Vagina (tissue), 2 donors: ENCODE data around the gene MPPED1. TPM values are rescaled to one million over a fixed set of nuclear protein-coding genes. Genes with fewer than 3 reads are reported as not detected.

Experiments
- DNase-seq, 2 donors: peaks; one replicate each; pipeline ENCODE4 v3.0.0-alpha.2; 2017; ENCODE audit errors: extremely low spot score in 2 of 2
- H3K27ac ChIP-seq: fragments of 200-600 bp; sonication (generic); one replicate; pipeline ENCODE4 v1.5.1; 2019
- H3K27me3 ChIP-seq: fragments of 200-600 bp; sonication (generic); one replicate; pipeline ENCODE4 v1.5.1; 2019
- H3K36me3 ChIP-seq, 2 donors: fragments of 200-600 bp; sonication (generic); one replicate each; pipeline ENCODE4 v1.5.1; 2017 to 2019
- H3K4me1 ChIP-seq: fragments of 200-600 bp; sonication (generic); one replicate; pipeline ENCODE4 v1.5.1; 2019
- H3K4me3 ChIP-seq, 2 donors: fragments of 200-600 bp; sonication (generic); 1 replicate in 1 of 2; 2 replicates in 1 of 2; pipeline ENCODE4 v1.5.1; 2016 to 2019
- H3K9me3 ChIP-seq: fragments of 200-600 bp; sonication (generic); one replicate; pipeline ENCODE4 v1.5.1; 2019
- CTCF ChIP-seq, 3 experiments: fragments of 450-650 bp in 2 of 3; fragments of 200-600 bp in 1 of 3; sonication (generic) in 1 of 3; IDR thresholded peaks; one replicate each; pipeline ENCODE4 v1.5.1; 2017 to 2019; ENCODE audit warnings: antibody characterized with exemption in 3 of 3, mild to moderate bottlenecking in 2 of 3, moderate library complexity in 2 of 3
- POLR2A ChIP-seq, 2 donors: fragments of 450-650 bp; IDR thresholded peaks; one replicate each; pipeline ENCODE4 v1.6.1; 2017; ENCODE audit warnings: antibody characterized with exemption in 2 of 2, mild to moderate bottlenecking in 2 of 2, moderate library complexity in 2 of 2
- POLR2AphosphoS5 ChIP-seq, 2 donors: sonication (generic); formaldehyde crosslinking; IDR thresholded peaks; one replicate each; pipeline ENCODE4 v1.9.0; 2017; ENCODE audit warnings: antibody characterized with exemption in 2 of 2, mild to moderate bottlenecking in 2 of 2, low read depth in 1 of 2; ENCODE audit not compliant: insufficient read depth in 1 of 2
- intact Hi-C: fragments of 100-400 bp; cut with DNase I; formaldehyde crosslinking; loops from one replicate; pipeline ENCODE4 v1.15.1; 2023
- total RNA-seq: library from RNA; depleted of rRNA; stranded (reverse); fragments of >200 nt; gene quantifications from one replicate; pipeline ENCODE4 v1.2.3, GENCODE V29; 2016

The MPPED1 gene
- total RNA-seq, 1 donor from 2014 or later = 0.49 TPM

DNA sequence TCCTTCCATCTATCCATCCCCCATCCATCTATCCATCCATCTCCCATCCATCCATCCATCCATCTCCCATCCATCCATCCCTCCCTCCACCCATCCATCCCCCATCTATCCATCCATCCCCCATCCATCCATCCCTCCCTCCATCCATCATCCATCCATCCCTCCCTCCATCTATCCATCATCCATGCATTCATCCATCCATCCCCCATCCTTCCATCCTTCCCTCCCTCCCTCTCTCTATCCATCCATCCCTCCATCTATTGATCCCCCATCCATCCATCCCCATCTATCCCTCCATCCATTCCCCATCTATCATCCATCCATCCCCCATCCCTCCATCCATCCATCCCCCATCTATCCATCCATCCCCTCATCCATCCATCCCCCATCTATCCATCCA is 96.7 kb downstream of the MPPED1 start:
- no peaks in the 10 kb centered on the region for H3K36me3 ChIP-seq
- no peak for DNase-seq
- intact Hi-C loops = no loop called here
- H3K27me3 ChIP-seq = no peaks in the 10 kb centered on the region
- H3K9me3 ChIP-seq = no peaks in the 10 kb centered on the region
- no peaks in the 10 kb centered on the region for H3K4me1 ChIP-seq
- H3K4me3 ChIP-seq = no peak overlapping the region
- TF ChIP-seq POLR2AphosphoS5 (IDR thresholded peaks at IDR 0.05; ENCODE audit: insufficient read depth in 1 of 2, low read depth in 1 of 2) = no peak
- no peak for TF ChIP-seq POLR2A (IDR thresholded peaks at IDR 0.05)
- no peak for TF ChIP-seq CTCF (IDR thresholded peaks at IDR 0.05)
- no peak overlapping the region for H3K27ac ChIP-seq

- no peak for DNase-seq
- no peak overlapping the region for H3K4me3 ChIP-seq
- TF ChIP-seq POLR2AphosphoS5 (IDR thresholded peaks at IDR 0.05; ENCODE audit: insufficient read depth in 1 of 2, low read depth in 1 of 2) (no peak), POLR2A (IDR thresholded peaks at IDR 0.05) (no peak), CTCF (IDR thresholded peaks at IDR 0.05) (no peak)
Measured at GRCh38 chr22:43509337-43509736, 97.5 kb downstream of the MPPED1 start.

DNA sequence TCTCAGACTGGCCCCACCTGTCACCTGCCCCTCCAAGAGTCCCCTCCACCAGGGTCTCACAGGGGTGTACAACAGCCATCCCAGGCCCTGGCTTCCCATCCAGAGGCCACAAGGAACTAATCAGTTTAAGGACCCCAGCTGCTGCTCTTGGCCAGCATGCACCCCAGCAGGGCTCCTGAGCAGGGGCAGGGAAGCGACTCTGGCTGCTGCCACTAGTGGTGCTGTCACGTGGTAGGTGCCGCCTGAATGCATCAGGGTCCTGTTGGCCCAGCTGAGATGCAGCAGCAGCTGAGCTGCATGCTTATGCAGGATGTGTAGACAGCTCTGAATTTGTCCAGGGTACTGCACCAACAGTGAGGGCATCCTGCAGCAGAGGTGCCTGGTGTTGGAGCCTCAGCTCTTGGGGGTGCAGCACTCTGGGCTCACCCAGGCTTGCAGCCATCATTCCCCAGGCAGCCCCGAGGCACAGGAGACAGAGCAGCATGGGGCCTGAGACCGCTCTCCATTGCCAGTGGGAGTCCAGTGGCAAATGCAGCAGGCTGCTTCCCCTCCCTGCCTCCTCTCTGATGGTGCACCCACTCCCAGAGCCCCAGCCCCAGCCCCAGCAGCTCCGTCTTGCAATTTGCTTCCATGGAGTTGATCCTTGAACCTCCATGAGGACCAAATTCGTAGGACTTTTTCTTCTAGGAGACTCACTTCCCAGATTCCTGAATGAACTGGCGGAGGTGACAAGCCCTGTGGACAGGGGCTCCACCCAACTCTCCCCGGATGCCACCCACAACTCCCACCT is 98.7 kb downstream of the MPPED1 start:
- intact Hi-C loops = no loop called here
- no peak for DNase-seq

More at GRCh38 chr22:43509337-43509736, 97.5 kb downstream of the MPPED1 start:
- Histone ChIP-seq H3K27me3 (no peaks in the 10 kb centered on the region), H3K36me3 (no peaks in the 10 kb centered on the region), H3K27ac (no peak overlapping the region), H3K4me1 (no peaks in the 10 kb centered on the region), H3K9me3 (no peaks in the 10 kb centered on the region)
- intact Hi-C loops = no loop called here

GRCh38 chr22:43511276-43511910 is 99.6 kb downstream of the MPPED1 start:
- no peaks in the 10 kb centered on the region for H3K27me3 ChIP-seq
- H3K4me1 ChIP-seq = no peaks in the 10 kb centered on the region
- H3K27ac ChIP-seq = no peak overlapping the region
- H3K4me3 ChIP-seq = no peak overlapping the region
- no peaks in the 10 kb centered on the region for H3K36me3 ChIP-seq
- no peaks in the 10 kb centered on the region for H3K9me3 ChIP-seq
- DNase-seq = no peak
- intact Hi-C loops = no loop called here
- TF ChIP-seq POLR2AphosphoS5 (IDR thresholded peaks at IDR 0.05; ENCODE audit: insufficient read depth in 1 of 2, low read depth in 1 of 2) = no peak
- no peak for TF ChIP-seq POLR2A (IDR thresholded peaks at IDR 0.05)
- no peak for TF ChIP-seq CTCF (IDR thresholded peaks at IDR 0.05)

More for the DNA sequence above, 98.7 kb downstream of the MPPED1 start:
- H3K27ac ChIP-seq = no peak overlapping the region
- no peaks in the 10 kb centered on the region for H3K9me3 ChIP-seq
- no peaks in the 10 kb centered on the region for H3K27me3 ChIP-seq
- H3K4me3 ChIP-seq = no peak overlapping the region
- no peaks in the 10 kb centered on the region for H3K4me1 ChIP-seq
- TF ChIP-seq CTCF (IDR thresholded peaks at IDR 0.05) = no peak
- TF ChIP-seq POLR2A (IDR thresholded peaks at IDR 0.05) = no peak
- no peak for TF ChIP-seq POLR2AphosphoS5 (IDR thresholded peaks at IDR 0.05; ENCODE audit: insufficient read depth in 1 of 2, low read depth in 1 of 2)
- no peaks in the 10 kb centered on the region for H3K36me3 ChIP-seq

- TF ChIP-seq POLR2A (IDR thresholded peaks at IDR 0.05) = no peak
- no peak for TF ChIP-seq POLR2AphosphoS5 (IDR thresholded peaks at IDR 0.05; ENCODE audit: insufficient read depth in 1 of 2, low read depth in 1 of 2)
- TF ChIP-seq CTCF (IDR thresholded peaks at IDR 0.05) = no peak
- intact Hi-C loops = no loop called here
- Histone ChIP-seq H3K4me1 (no peaks in the 10 kb centered on the region), H3K4me3 (no peak overlapping the region), H3K36me3 (no peaks in the 10 kb centered on the region), H3K9me3 (no peaks in the 10 kb centered on the region), H3K27ac (no peak overlapping the region), H3K27me3 (no peaks in the 10 kb centered on the region)
- no peak for DNase-seq
Measured at GRCh38 chr22:43512279-43512678, 100.5 kb downstream of the MPPED1 start.
